ENCODE results near the gene IFNLR1. TPM values are rescaled to one million over a fixed set of nuclear protein-coding genes. Genes with fewer than 3 reads are reported as not detected.

IFNLR1 gene
- total and polyA plus RNA-seq, 9 of the 15 experiments (the other 6 are each of a cell fraction or from before 2014, with no cell fraction given) = not detected

- peaks cover 44 to 72% of the 10 kb centered on the region in 2 experiments; a peak in 4 of 5 replicates for H3K27me3 ChIP-seq (ENCODE audit: control insufficient read depth in 2 of 2, insufficient read depth in 2 of 2, low read length in 2 of 2)
- in situ Hi-C loops (cut with MboI) (no loop called here), intact Hi-C loops (cut with micrococcal nuclease) (no loop called here)
- no peak for TF ChIP-seq ZNF444 (CRISPR knock-in tag; IDR thresholded peaks at IDR 0.05)
- TF ChIP-seq TOE1 (IDR thresholded peaks at IDR 0.05; ENCODE audit: borderline replicate concordance) = no peak
- TF ChIP-seq TOE1 (CRISPR knock-in tag; IDR thresholded peaks at IDR 0.05; ENCODE audit: borderline replicate concordance, low read depth) = no peak
- TF ChIP-seq NONO (IDR thresholded peaks at IDR 0.05; ENCODE audit: low read depth in 2 of 2, low read length in 1 of 2) = no peak
- no peak for TF ChIP-seq CREBBP (IDR thresholded peaks at IDR 0.05; ENCODE audit: low read depth, low read length)
- TF ChIP-seq ZBTB1 (CRISPR knock-in tag; IDR thresholded peaks at IDR 0.05; ENCODE audit: borderline replicate concordance, low read depth) = no peak
- TF ChIP-seq GABPA (tag; conservative IDR thresholded peaks at IDR 0.05; ENCODE audit: low read depth) = no peak
- TF ChIP-seq ZNF311 (CRISPR knock-in tag; IDR thresholded peaks at IDR 0.05) = no peak
- no peak for ATAC-seq
- FAIRE-seq = no peak
- ChIA-PET POLR2A (interaction anchor here (0.6 to 1.0 kb wide), 2 partner anchors 33 to 421 kb away, joined by 3 read pairs; no protein-coding TSS in a partner anchor), CTCF (ENCODE audit: low intra/inter-chr PET ratio) (no interaction called here)
- no peaks in the 10 kb centered on the region for H3K79me2 ChIP-seq (ENCODE audit: control insufficient read depth, insufficient read depth, low read length)
- H4K20me1 ChIP-seq (replicated peaks; ENCODE audit: control insufficient read depth, insufficient read depth, low read length) = peaks cover 4% of the 10 kb centered on the region; the same call in 1 of the 2 replicates
- H3K9ac ChIP-seq (ENCODE audit: insufficient read depth in 1 of 2, low read depth in 2 of 2, low read length in 2 of 2) = no peak overlapping the region
- H3K27ac ChIP-seq (ENCODE audit: extremely low read depth, low read depth, low read length) = no peak overlapping the region
- H3K36me3 ChIP-seq (ENCODE audit: control insufficient read depth, insufficient read depth, low read length) = no peaks in the 10 kb centered on the region
- no peaks in the 10 kb centered on the region for H3K9me1 ChIP-seq (ENCODE audit: control insufficient read depth, insufficient read depth, low read length)
- no peak for DNase-seq (ENCODE audit: extremely low read depth in 1 of 4, low spot score in 3 of 4)
- whole genome bisulfite sequencing (ENCODE audit: insufficient coverage, low coverage, missing lambda C conversion rate) = 0% methylated on average over 1 of the region's 1 CpG
- H3K4me2 ChIP-seq (ENCODE audit: insufficient read depth, low read length) = no peak overlapping the region
- no TSS peak for BruUV-seq (replicated peaks)
- H3K9me3 ChIP-seq (replicated peaks; ENCODE audit: control insufficient read depth, insufficient read depth, low read depth, low read length) = no peaks in the 10 kb centered on the region
- no peaks in the 10 kb centered on the region for H3K4me1 ChIP-seq (replicated peaks in 1 of 2; ENCODE audit: control insufficient read depth in 2 of 2, insufficient read depth in 2 of 2, low read length in 2 of 2)
- H3K4me3 ChIP-seq = no peak overlapping the region
- no peak overlapping the region for H2AFZ ChIP-seq (ENCODE audit: low read depth, low read length)
Observed at GRCh38 chr1:24222793-24223192, 35.7 kb upstream of the IFNLR1 start.

Data from K562 (cell line).